HepG2 (cell line): ENCODE measurements around the gene GALNT17. TPM values are rescaled to one million over a fixed set of nuclear protein-coding genes. Genes with fewer than 3 reads are reported as not detected.

Experiments used
- ATAC-seq: fragments of 200-7000 bp; cut with Tn5 transposase; 3 replicates; pipeline ENCODE4 v1.9.1; 2020; ENCODE audit warnings: mild to moderate bottlenecking, moderate library complexity
- BruUV-seq: library from RNA; stranded (reverse); fragments of 400-500 nt; replicated peaks from 2 replicates; lab custom pipeline; 2021; lab: Mats Ljungman, UMichigan
- CTCF ChIA-PET: fragments of 300-600 bp; formaldehyde crosslinking; extraction: SDS; loops from one replicate; lab custom pipeline; 2021; ENCODE audit warnings: low total read pairs, inconsistent platforms, low intra/inter-chr PET ratio; lab: Yijun Ruan, JAX
- POLR2A ChIA-PET: fragments of 350-600 bp; sonication (Branson Sonifier 250); formaldehyde crosslinking; loops from one replicate; lab custom pipeline; 2020; ENCODE audit warnings: antibody characterized with exemption, inconsistent platforms; lab: Yijun Ruan, JAX
- DNase-seq: peaks from one replicate; pipeline ENCODE4 v3.0.0-alpha.2; 2015; ENCODE audit warnings: low spot score
- FAIRE-seq: peaks from 3 replicates; lab custom pipeline; 2011; peaks lifted over from hg19 to GRCh38; lab: Jason Lieb, UNC
- H2AFZ ChIP-seq: one replicate; pipeline ENCODE4 v1.6.1; 2011; ENCODE audit warnings: low read length, inconsistent platforms
- H3K27ac ChIP-seq: fragments of 300-600 bp; 3 replicates; pipeline ENCODE4 v1.8.0; 2011; ENCODE audit warnings: mixed run types, mild to moderate bottlenecking, mixed read lengths, low read length, inconsistent platforms; ENCODE audit not compliant: insufficient read depth; ENCODE audit errors: extremely low read length
- H3K27me3 ChIP-seq, 2 experiments: fragments of 200-600 bp in 1 of 2; 2 replicates in 1 of 2; 3 replicates in 1 of 2; pipeline versions ENCODE4 v1.6.0 to v1.8.0; 2011; ENCODE audit warnings: low read length in 2 of 2, mild to moderate bottlenecking in 2 of 2, moderate library complexity in 2 of 2, inconsistent platforms in 1 of 2; ENCODE audit not compliant: insufficient read depth in 2 of 2, control insufficient read depth in 1 of 2
- H3K36me3 ChIP-seq, 2 experiments: fragments of 200-600 bp in 1 of 2; replicated peaks in 1 of 2; 2 replicates in 1 of 2; 3 replicates in 1 of 2; pipeline versions ENCODE4 v1.5.1 to v1.8.0; 2011; ENCODE audit warnings: low read length in 2 of 2, inconsistent platforms in 1 of 2; ENCODE audit not compliant: insufficient read depth in 2 of 2, control insufficient read depth in 1 of 2
- H3K4me1 ChIP-seq: 2 replicates; pipeline ENCODE4 v1.5.1; 2012; ENCODE audit warnings: low read length, inconsistent platforms; ENCODE audit not compliant: insufficient read depth
- H3K4me2 ChIP-seq: 2 replicates; pipeline ENCODE4 v1.6.0; 2011; ENCODE audit warnings: low read depth, low read length, inconsistent platforms
- H3K4me3 ChIP-seq, 3 experiments: fragments of 200-600 bp in 1 of 3; sonication (generic), shearing (Covaris generic) in 1 of 3; replicated peaks in 1 of 3; 2 replicates each; pipeline ENCODE4 v1.5.1; 2011 to 2016; ENCODE audit warnings: low read length in 3 of 3, inconsistent platforms in 2 of 3, low read depth in 2 of 3, mild to moderate bottlenecking in 2 of 3, control low read depth in 1 of 3, mixed read lengths in 1 of 3; ENCODE audit not compliant: insufficient read depth in 1 of 3
- H3K79me2 ChIP-seq: one replicate; pipeline ENCODE4 v1.6.1; 2011; ENCODE audit warnings: low read length, inconsistent platforms; ENCODE audit not compliant: insufficient read depth
- H3K9ac ChIP-seq: 2 replicates; pipeline ENCODE4 v1.6.0; 2011; ENCODE audit warnings: mild to moderate bottlenecking, low read depth, low read length, inconsistent platforms; ENCODE audit not compliant: insufficient read depth
- H3K9me3 ChIP-seq: 2 replicates; pipeline ENCODE4 v1.5.1; 2012; ENCODE audit warnings: mild to moderate bottlenecking, low read length
- H4K20me1 ChIP-seq: 2 replicates; pipeline ENCODE4 v1.6.0; 2011; ENCODE audit warnings: inconsistent platforms, mild to moderate bottlenecking, low read length, moderate library complexity; ENCODE audit not compliant: insufficient read depth
- KDM5A ChIP-seq: fragments of 200-600 bp; sonication (generic); IDR thresholded peaks from 2 replicates; pipeline ENCODE4 v1.7.0; 2018; ENCODE audit warnings: antibody characterized with exemption, mild to moderate bottlenecking, low read length, borderline replicate concordance
- NRL ChIP-seq: sonication (generic); formaldehyde crosslinking; IDR thresholded peaks from 2 replicates; pipeline ENCODE4 v1.5.0; 2020; ENCODE audit warnings: missing genetic modification reagents, mild to moderate bottlenecking, moderate library complexity, borderline replicate concordance
- RFXAP ChIP-seq: sonication (generic); formaldehyde crosslinking; IDR thresholded peaks from 2 replicates; pipeline ENCODE4 v1.4.0; 2020; ENCODE audit warnings: missing genetic modification reagents, borderline replicate concordance
- ZKSCAN8 ChIP-seq: IDR thresholded peaks from 2 replicates; pipeline ENCODE4 v1.6.1; 2016; ENCODE audit warnings: borderline replicate concordance, missing genetic modification reagents, missing compliant biosample characterization
- ZNF143 ChIP-seq: sonication (generic); formaldehyde crosslinking; IDR thresholded peaks from 2 replicates; pipeline ENCODE4 v1.4.0; 2020; ENCODE audit warnings: missing genetic modification reagents
- ZNF629 ChIP-seq: sonication (generic); formaldehyde crosslinking; conservative IDR thresholded peaks from 2 replicates; pipeline ENCODE4 v1.5.0; 2020; ENCODE audit warnings: missing genetic modification reagents
- ZNF703 ChIP-seq: sonication (generic); formaldehyde crosslinking; IDR thresholded peaks from 2 replicates; pipeline ENCODE4 v1.5.1; 2020; ENCODE audit warnings: missing genetic modification reagents, mild to moderate bottlenecking, moderate library complexity, borderline replicate concordance
- ZSCAN9 ChIP-seq: IDR thresholded peaks from 2 replicates; pipeline ENCODE4 v1.6.1; 2016; ENCODE audit warnings: borderline replicate concordance
- WGBS: methylation state at CpG from one replicate; pipeline ENCODE4 v1.1.6; 2017; ENCODE audit warnings: low lambda C conversion rate; 5-methylcytosine and 5-hydroxymethylcytosine counted together
- in situ Hi-C: cut with HindIII; loops from 2 replicates; pipeline ENCODE4 v1.10.0; 2017; ENCODE audit warnings: low pct_unique_long_range_greater_than_20kb; ENCODE audit not compliant: extremely low pct_ligation_motif_present
- intact Hi-C: fragments of 100-400 bp; cut with micrococcal nuclease; formaldehyde crosslinking; loops from one replicate; pipeline ENCODE4 v1.10.0; 2022; ENCODE audit not compliant: unreplicated experiment
- polyA plus RNA-seq, 8 experiments: library from polyadenylated mRNA; depleted of rRNA in 3 of 8; stranded (reverse) in 7 of 8; unstranded in 1 of 8; fragments of >200 nt; fragmentation: Illumina TruSeq in 4 of 8; extraction: Trizol in 4 of 8; gene quantifications; 2 replicates each; pipeline versions ENCODE4 v1.2.1 to v1.2.3, GENCODE V29; 2011 to 2016; ENCODE audit warnings: low read depth in 4 of 8, missing spikeins in 1 of 8, mixed read lengths in 1 of 8; ENCODE audit not compliant: insufficient read depth in 1 of 8
- total RNA-seq, 5 experiments: library from RNA; depleted of rRNA; stranded (reverse); fragments of >200 nt; fragmentation: Illumina TruSeq; extraction: Trizol; gene quantifications; 2 replicates each; pipeline ENCODE4 v1.2.3, GENCODE V29; 2016; ENCODE audit warnings: low read depth in 1 of 5
- TF ChIP-seq, protein P1 (sequence below): sonication (generic); IDR thresholded peaks from 2 replicates; pipeline ENCODE4 v1.6.1; 2016; ENCODE audit warnings: low read depth, borderline replicate concordance
- TF ChIP-seq, protein P2 (sequence below): sonication (generic); formaldehyde crosslinking; IDR thresholded peaks from 2 replicates; pipeline ENCODE4 v1.5.1; 2020; ENCODE audit warnings: missing genetic modification reagents, mild to moderate bottlenecking, borderline replicate concordance

GALNT17 gene
- total and polyA plus RNA-seq, 2 of the 13 experiments (the other 11 are each of a cell fraction or from before 2014, with no cell fraction given): not detected

DNA sequence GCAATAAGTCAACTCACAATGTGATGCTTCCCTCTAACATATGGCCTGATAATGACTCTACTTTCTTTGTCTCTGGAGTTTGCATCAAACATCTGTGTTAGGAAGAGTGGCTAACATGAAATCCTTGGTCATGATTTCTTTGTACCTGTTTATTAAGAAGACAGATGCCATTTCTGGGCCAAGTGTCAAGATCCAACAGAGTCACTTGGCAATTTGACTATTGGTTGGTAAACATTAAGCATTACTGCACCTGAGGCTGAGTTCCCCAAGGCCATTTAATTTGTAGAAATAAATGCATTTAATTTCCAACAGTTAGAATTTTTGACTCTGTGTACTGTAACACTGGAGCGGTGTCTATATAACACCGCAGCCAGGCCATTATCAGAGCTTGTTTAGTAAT, 403.7 kb downstream of the GALNT17 start:
- ATAC-seq: no peak
- Histone ChIP-seq H3K4me2 (no peak overlapping the region), H3K9ac (no peak overlapping the region), H3K27me3 (peaks cover 0 to 5% of the 10 kb centered on the region in 2 experiments; a peak in 1 of 5 replicates), H2AFZ (no peak overlapping the region), H4K20me1 (no peaks in the 10 kb centered on the region), H3K4me3 (no peak overlapping the region), H3K9me3 (no peaks in the 10 kb centered on the region), H3K4me1 (no peaks in the 10 kb centered on the region), H3K36me3 (no peaks in the 10 kb centered on the region), H3K79me2 (no peaks in the 10 kb centered on the region), H3K27ac (no peak overlapping the region)
- in situ Hi-C loops (no loop called here), intact Hi-C loops (no loop called here)
- POLR2A ChIA-PET: no interaction called here
- FAIRE-seq: no peak
- CTCF ChIA-PET: no interaction called here
- TF ChIP-seq ZKSCAN8 (CRISPR knock-in tag) (no peak), ZNF703 (CRISPR knock-in tag) (no peak), KDM5A (no peak), ZSCAN9 (no peak), ZNF629 (no peak), ZNF143 (CRISPR knock-in tag) (no peak)
- DNase-seq: no peak
- no TSS peak for BruUV-seq
- 64% methylated on average over 2 of the region's 2 CpGs for WGBS

DNA sequence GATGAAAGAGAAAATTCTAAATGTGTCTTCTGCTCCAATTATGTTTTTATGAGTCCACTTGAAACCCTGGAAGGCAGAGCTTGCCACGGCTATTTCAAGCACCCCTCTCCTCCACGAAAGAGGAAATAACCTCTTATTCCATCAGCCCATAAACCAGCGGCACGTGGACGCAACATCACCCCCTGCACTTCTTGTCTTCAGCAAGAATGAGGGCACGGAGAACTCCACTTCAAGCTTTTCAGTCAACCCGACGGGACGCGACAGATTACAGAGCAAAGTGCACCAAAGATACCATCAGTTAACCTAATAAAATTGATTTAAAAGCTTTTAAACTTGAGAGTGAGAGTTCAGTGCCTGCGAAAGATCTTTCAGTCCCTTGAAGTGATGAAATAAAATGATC, 406.3 kb downstream of the GALNT17 start:
- H3K36me3 ChIP-seq: no peaks in the 10 kb centered on the region
- in situ Hi-C loops (no loop called here), intact Hi-C loops (no loop called here)
- no peak overlapping the region for H2AFZ ChIP-seq
- 2% methylated on average over 11 of the region's 11 CpGs for WGBS
- POLR2A ChIA-PET: no interaction called here
- H3K79me2 ChIP-seq: no peaks in the 10 kb centered on the region
- H3K27me3 ChIP-seq: peaks cover 0 to 10% of the 10 kb centered on the region in 2 experiments; a peak in 1 of 5 replicates
- H3K9me3 ChIP-seq: no peaks in the 10 kb centered on the region
- no peak overlapping the region for H3K4me2 ChIP-seq
- BruUV-seq: no TSS peak
- no peak overlapping the region for H3K4me3 ChIP-seq
- DNase-seq (no peak), ATAC-seq (no peak), FAIRE-seq (no peak)
- no peak overlapping the region for H3K9ac ChIP-seq
- no peaks in the 10 kb centered on the region for H4K20me1 ChIP-seq
- no peaks in the 10 kb centered on the region for H3K4me1 ChIP-seq
- no peak overlapping the region for H3K27ac ChIP-seq
- TF ChIP-seq, protein P1, sequence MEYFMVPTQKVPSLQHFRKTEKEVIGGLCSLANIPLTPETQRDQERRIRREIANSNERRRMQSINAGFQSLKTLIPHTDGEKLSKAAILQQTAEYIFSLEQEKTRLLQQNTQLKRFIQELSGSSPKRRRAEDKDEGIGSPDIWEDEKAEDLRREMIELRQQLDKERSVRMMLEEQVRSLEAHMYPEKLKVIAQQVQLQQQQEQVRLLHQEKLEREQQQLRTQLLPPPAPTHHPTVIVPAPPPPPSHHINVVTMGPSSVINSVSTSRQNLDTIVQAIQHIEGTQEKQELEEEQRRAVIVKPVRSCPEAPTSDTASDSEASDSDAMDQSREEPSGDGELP: no peak
- TF ChIP-seq RFXAP (no peak), NRL (CRISPR knock-in tag) (no peak)
- TF ChIP-seq, protein P2, sequence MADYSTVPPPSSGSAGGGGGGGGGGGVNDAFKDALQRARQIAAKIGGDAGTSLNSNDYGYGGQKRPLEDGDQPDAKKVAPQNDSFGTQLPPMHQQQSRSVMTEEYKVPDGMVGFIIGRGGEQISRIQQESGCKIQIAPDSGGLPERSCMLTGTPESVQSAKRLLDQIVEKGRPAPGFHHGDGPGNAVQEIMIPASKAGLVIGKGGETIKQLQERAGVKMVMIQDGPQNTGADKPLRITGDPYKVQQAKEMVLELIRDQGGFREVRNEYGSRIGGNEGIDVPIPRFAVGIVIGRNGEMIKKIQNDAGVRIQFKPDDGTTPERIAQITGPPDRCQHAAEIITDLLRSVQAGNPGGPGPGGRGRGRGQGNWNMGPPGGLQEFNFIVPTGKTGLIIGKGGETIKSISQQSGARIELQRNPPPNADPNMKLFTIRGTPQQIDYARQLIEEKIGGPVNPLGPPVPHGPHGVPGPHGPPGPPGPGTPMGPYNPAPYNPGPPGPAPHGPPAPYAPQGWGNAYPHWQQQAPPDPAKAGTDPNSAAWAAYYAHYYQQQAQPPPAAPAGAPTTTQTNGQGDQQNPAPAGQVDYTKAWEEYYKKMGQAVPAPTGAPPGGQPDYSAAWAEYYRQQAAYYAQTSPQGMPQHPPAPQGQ (CRISPR knock-in tag): no peak
- CTCF ChIA-PET: no interaction called here
